Erythroblast (primary cell): Measurements from ENCODE around the gene UQCRQ.

Experiments used
- GATA1 ChIP-seq: IDR thresholded peaks from 2 replicates; pipeline ENCODE4 v1.6.1; 2011; ENCODE audit warnings: low read depth, mild to moderate bottlenecking, control low read depth, low read length, moderate library complexity
- POLR2A ChIP-seq: IDR thresholded peaks from 2 replicates; pipeline ENCODE4 v1.6.1; 2011; ENCODE audit warnings: mild to moderate bottlenecking, low read length

DNA sequence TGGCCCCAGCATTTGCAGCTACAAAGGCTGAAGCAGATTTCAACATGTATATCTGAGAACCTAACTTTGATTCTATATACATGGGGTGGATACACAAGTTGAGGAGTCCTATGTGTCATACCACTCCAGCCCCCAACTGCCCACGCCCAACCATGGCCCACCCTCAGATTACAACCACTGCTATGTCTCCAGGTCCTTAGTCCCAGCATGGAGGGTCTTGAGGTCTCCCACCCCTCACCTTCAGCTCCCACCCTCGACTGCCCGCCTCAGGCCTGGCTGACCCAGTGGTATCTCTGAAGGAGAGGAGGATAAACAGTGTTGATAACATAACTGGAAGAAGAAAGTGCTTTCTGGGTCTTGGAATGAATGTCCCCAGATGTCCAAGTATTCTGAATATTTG lies 45.1 kb upstream of the UQCRQ start:
- TF ChIP-seq POLR2A (no peak), GATA1 (no peak)
